Ovary (tissue), 9 donors: ENCODE measurements around the gene STK39. TPM values are rescaled to one million over a fixed set of nuclear protein-coding genes. Genes with fewer than 3 reads are reported as not detected.

Experiments used
- DNase-seq, 5 donors: peaks; one replicate each; pipeline ENCODE4 v3.0.0-alpha.2; 2019 to 2020
- H3K27ac ChIP-seq, 2 donors: fragments of 200-600 bp; one replicate each; pipeline versions ENCODE4 v1.5.1 to v1.8.0; 2019 to 2022
- H3K27me3 ChIP-seq: fragments of 200-600 bp; one replicate; pipeline ENCODE4 v1.8.0; 2022
- H3K36me3 ChIP-seq: fragments of 200-600 bp; sonication (generic); one replicate; pipeline ENCODE4 v1.5.1; 2019
- H3K4me1 ChIP-seq: one replicate; pipeline ENCODE4 v1.8.1; 2013; ENCODE audit warnings: mild to moderate bottlenecking, moderate library complexity; ENCODE audit not compliant: insufficient read depth
- H3K4me3 ChIP-seq: fragments of 200-600 bp; sonication (generic); one replicate; pipeline ENCODE4 v1.5.1; 2017
- H3K9me3 ChIP-seq, 2 donors: fragments of 200-600 bp in 1 of 2; sonication (generic) in 1 of 2; one replicate each; pipeline versions ENCODE4 v1.5.1 to v1.8.1; 2013 to 2019; ENCODE audit warnings: mild to moderate bottlenecking in 1 of 2, moderate library complexity in 1 of 2
- EP300 ChIP-seq: sonication (generic); formaldehyde crosslinking; IDR thresholded peaks from one replicate; pipeline ENCODE4 v1.6.1; 2017; ENCODE audit warnings: antibody characterized with exemption
- POLR2A ChIP-seq: fragments of 450-650 bp; IDR thresholded peaks from one replicate; pipeline ENCODE4 v1.6.1; 2017; ENCODE audit warnings: antibody characterized with exemption, mild to moderate bottlenecking, moderate library complexity
- WGBS, 3 donors: extraction: QIAGEN DNeasy Blood & Tissue Kit in 1 of 3; methylation state at CpG; one replicate each; pipeline versions ENCODE4 v1.1.5 to v1.1.7; 2013 to 2017; 5-methylcytosine and 5-hydroxymethylcytosine counted together
- intact Hi-C, 4 donors: fragments of 100-400 bp; cut with DNase I; formaldehyde crosslinking; loops; one replicate each; pipeline versions ENCODE4 v1.11.0 to v1.15.1; 2022 to 2023
- polyA plus RNA-seq, 2 donors: library from polyadenylated mRNA; stranded (reverse); fragments of 200-250 nt in 1 of 2; fragments of 350-450 nt in 1 of 2; fragmentation: Illumina TruSeq in 1 of 2; extraction: RNeasy Lipid Tissue Mini Kit (QIAGEN cat#74804) in 1 of 2; gene quantifications; one replicate each; pipeline ENCODE4 v1.2.3, GENCODE V29; 2013 to 2014
- total RNA-seq, 7 donors: library from RNA; depleted of rRNA in 2 of 7; stranded (reverse); fragments of >200 nt in 2 of 7; fragmentation: NEBNext Ultra II Directional in 3 of 7; extraction: Animal tissue kit (Norgen Biotek cat#: 25700) in 3 of 7; gene quantifications; one replicate each; pipeline versions ENCODE4 v1.1.0 to v1.2.4, GENCODE V29; 2016 to 2023
- TF ChIP-seq, protein P1 (sequence below), 3 donors: fragments of 450-650 bp in 2 of 3; fragments of 200-600 bp in 1 of 3; IDR thresholded peaks; one replicate each; pipeline versions ENCODE4 v1.5.1 to v1.8.0; 2016 to 2022; ENCODE audit warnings: antibody characterized with exemption in 3 of 3, mild to moderate bottlenecking in 1 of 3
- donor health status: DM: no; HTN: no; CAD: no; lungs with moderate emphysema.
- donor health status: DM: no; HTN: no; CAD: no.
- donor health status: Bipolar disorder and iron deficiency.
- donor health status: DM: yes; HTN: yes; CAD: no.
- donor health status: DM: no; HTN: no; CAD: no.
- donor health status: DM: yes; HTN: yes; CAD: no.

The STK39 gene
- total and polyA plus RNA-seq, 9 donors = 5.9 to 14.1 (median 10.6) TPM

GRCh38 chr2:168149150-168149974 lies 98.0 kb downstream of the STK39 start:
- Histone ChIP-seq H3K9me3 (no peaks in the 10 kb centered on the region), H3K27me3 (no peaks in the 10 kb centered on the region), H3K27ac (no peak overlapping the region), H3K36me3 (no peaks in the 10 kb centered on the region), H3K4me1 (no peaks in the 10 kb centered on the region), H3K4me3 (no peak overlapping the region)
- intact Hi-C loops = no loop called here
- TF ChIP-seq POLR2A (no peak), EP300 (no peak)
- TF ChIP-seq, protein P1, sequence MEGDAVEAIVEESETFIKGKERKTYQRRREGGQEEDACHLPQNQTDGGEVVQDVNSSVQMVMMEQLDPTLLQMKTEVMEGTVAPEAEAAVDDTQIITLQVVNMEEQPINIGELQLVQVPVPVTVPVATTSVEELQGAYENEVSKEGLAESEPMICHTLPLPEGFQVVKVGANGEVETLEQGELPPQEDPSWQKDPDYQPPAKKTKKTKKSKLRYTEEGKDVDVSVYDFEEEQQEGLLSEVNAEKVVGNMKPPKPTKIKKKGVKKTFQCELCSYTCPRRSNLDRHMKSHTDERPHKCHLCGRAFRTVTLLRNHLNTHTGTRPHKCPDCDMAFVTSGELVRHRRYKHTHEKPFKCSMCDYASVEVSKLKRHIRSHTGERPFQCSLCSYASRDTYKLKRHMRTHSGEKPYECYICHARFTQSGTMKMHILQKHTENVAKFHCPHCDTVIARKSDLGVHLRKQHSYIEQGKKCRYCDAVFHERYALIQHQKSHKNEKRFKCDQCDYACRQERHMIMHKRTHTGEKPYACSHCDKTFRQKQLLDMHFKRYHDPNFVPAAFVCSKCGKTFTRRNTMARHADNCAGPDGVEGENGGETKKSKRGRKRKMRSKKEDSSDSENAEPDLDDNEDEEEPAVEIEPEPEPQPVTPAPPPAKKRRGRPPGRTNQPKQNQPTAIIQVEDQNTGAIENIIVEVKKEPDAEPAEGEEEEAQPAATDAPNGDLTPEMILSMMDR (IDR thresholded peaks at IDR 0.05) = no peak
- WGBS, 3 donors = 79 to 82% (median 79%) methylated on average over 5 of the region's 5 CpGs
- no peak for DNase-seq

DNA sequence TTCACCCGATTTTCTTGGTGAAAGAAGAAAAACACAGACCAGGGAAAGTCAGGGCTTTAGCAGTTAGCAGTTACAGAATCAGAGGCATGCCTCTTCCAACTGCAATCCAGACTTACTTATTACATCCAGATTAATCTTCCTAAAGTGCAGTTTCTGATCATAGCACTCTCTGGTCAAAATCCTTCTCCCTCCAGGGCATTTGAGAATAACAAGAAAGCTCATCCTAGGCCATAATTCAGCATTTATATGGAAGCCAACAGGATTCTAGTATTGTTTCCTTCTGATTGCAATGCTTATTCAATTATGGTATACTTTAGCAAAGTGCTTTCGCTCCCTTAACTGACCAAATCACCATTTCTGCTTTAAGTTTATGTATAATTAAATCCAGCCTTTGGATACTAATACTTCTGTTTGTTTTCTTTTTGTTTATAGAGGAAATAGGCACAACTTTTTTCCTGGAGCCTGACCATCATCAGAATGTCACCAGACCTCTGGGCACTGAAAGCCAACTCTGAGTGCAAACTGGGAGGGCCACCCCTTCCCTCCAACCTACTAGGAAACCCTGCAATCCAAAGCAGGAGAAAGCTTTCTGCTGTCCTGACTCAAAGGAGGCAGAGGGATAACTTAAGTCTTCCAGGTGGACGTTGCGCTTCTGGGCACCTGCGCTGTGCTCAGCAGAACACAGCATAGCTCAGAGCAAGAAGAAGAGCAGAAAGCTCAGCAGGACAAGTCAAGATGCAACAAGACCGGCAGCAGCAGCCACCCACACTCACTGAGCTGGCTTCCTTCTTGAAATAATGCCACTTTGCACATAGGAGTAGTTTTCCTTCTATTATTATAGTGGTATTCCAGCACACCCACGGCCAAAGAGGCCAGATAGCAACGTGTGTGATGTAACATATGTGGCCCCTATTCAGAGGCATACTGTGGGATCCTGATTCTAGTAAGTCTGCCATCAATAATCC lies 99.3 kb downstream of the STK39 start:
- DNase-seq = no peak
- Histone ChIP-seq H3K27ac (no peak overlapping the region), H3K36me3 (no peaks in the 10 kb centered on the region), H3K4me3 (no peak overlapping the region), H3K9me3 (no peaks in the 10 kb centered on the region), H3K27me3 (no peaks in the 10 kb centered on the region), H3K4me1 (no peaks in the 10 kb centered on the region)
- TF ChIP-seq, protein P1 (IDR thresholded peaks at IDR 0.05) = no peak
- no peak for TF ChIP-seq POLR2A
- WGBS, 3 donors = 65 to 75% (median 66%) methylated on average over 8 of the region's 8 CpGs
- intact Hi-C loops = no loop called here

GRCh38 chr2:168146892-168147810 lies 100.2 kb downstream of the STK39 start:
- intact Hi-C loops = no loop called here
- 69 to 74% (median 73%) methylated on average over 9 of the region's 9 CpGs for WGBS, 3 donors
- no peak overlapping the region for H3K27ac ChIP-seq

More at GRCh38 chr2:168146892-168147810, 100.2 kb downstream of the STK39 start:
- H3K27me3 ChIP-seq = no peaks in the 10 kb centered on the region
- DNase-seq = no peak
- no peaks in the 10 kb centered on the region for H3K9me3 ChIP-seq
- no peaks in the 10 kb centered on the region for H3K4me1 ChIP-seq
- no peak overlapping the region for H3K4me3 ChIP-seq
- TF ChIP-seq, protein P1 (IDR thresholded peaks at IDR 0.05) = no peak
- no peak for TF ChIP-seq POLR2A
- no peak for TF ChIP-seq EP300
- H3K36me3 ChIP-seq = no peaks in the 10 kb centered on the region
